GM21447 (cell line): Measurements from ENCODE around the gene DCTN5.
"Not testable (repeated sequence)": the region's sequence is repeated elsewhere in the genome, so short reads cannot be mapped to it uniquely, and the experiment has no call there.

Experiments
- ATAC-seq: cut with Tn5 transposase; IDR thresholded peaks from one replicate; pipeline ENCODE4 v1.9.1; 2021; ENCODE audit not compliant: unreplicated experiment

Gene DCTN5

GRCh38 chr16:23640931-23641765 lies at the start of gene DCTN5, which contains the start of gene PALB2:
DCTN5 (plus strand) TSS chr16:23641466; CDS start chr16:23641543, 77 bp downstream.
PALB2 (minus strand) TSS chr16:23641310; CDS start chr16:23641157, 153 bp downstream.
- peak; percentile 96 for ATAC-seq

GRCh38 chr16:23594186-23594585 lies 47.1 kb upstream of the DCTN5 start:
- no peak for ATAC-seq

DNA sequence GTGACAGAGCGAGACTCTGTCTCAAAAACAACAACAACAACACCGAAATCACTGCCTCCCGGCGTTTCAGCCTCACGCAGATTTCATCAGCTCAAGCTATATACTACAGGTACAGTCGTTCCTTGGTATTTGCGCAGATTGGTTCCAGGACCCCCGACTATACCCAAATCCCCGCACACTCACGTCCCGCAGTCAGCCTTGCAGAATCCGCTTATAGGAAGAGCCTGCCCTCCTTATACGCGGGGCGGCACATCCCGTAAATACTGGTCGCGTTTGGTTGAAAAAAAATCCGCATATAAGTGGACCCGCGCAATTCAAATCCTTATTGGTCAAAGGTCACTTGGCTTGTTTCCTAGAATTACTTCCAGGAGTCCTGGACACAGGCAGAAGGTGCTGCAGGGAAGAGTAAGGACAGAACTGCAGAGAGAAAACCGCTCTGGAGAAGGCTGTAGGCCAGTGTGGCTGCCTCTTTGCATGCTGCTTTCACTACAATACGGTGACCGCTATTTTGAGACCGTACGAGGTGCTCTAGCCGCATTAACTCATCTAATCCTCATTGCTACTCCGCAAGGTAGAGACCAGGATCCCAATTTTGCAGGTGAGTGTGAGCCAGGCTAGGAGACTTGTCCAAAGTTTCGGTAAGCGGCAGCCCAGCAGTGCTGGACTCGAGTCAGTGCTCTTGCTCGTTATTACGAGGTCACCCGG lies 45.9 kb upstream of the DCTN5 start:
- peak; percentile 10 for ATAC-seq

- peak; percentile 77 for ATAC-seq
Measured at GRCh38 chr16:23595951-23596720, 45.1 kb upstream of the DCTN5 start, which contains the start of gene NDUFAB1. NDUFAB1 (minus strand) TSS chr16:23596316; CDS start chr16:23596290, 26 bp downstream.

GRCh38 chr16:23597003-23597756 lies 44.1 kb upstream of the DCTN5 start:
- ATAC-seq, result no peak

DNA sequence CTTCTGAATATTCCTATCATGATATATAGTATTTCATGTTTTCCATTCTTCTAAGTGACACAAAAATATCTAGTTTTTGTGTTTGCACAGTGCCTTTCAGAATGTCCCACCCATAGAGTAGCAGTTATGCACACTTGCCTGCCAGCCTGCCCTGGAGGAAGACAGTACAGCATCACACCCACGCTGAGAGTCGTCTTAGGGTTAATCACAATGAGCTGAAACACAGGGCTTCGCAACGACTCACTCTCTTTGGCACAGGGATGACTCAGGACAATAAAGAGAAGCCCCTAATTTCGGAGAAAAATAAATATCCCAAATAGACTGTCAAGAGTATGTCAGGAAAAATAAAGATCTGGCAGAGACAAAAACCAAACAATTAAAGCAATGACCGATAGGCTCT lies 33.5 kb upstream of the DCTN5 start:
- no peak for ATAC-seq

DNA sequence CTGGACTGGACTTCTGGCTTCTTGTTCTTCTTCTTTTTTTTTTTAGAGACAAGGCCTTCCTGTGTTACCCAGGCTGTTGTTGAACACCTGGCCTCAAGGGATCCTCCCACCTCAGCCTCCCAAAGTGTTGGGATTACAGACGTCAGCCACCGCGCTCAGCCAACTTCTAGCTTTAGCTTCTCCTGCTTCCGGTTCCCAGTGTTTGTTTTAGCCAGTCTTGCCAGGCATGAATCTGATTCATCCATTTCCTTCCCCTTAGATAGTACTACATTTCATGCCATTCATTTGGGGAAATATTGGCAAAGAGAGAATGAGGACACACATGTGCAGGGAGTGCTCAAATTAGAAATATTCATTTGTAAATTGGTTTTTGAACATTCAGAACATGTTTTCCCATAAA lies 33.1 kb upstream of the DCTN5 start:
- no peak for ATAC-seq

- ATAC-seq, result no peak
Measured at GRCh38 chr16:23609929-23610328, 31.3 kb upstream of the DCTN5 start.

GRCh38 chr16:23610905-23611304 lies 30.4 kb upstream of the DCTN5 start:
- not testable (repeated sequence) for ATAC-seq

DNA sequence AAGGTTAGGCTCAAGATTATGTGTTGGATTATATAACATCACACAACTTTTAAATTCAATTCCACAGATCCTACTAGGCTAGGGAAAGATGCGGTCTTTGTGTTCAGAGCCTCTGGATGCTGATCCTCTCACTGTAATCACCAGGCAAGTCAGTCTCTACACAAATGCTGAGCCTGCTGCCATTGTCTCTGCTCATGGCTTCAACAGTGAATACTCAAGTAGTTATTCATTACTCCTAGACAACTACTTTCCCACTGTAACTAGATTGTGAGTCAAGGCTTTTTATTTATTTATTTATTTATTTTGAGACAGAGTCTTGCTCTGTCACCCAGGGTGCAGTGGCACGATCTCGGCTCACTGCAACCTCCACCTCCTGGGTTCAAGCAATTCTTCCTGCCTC lies 29.3 kb upstream of the DCTN5 start:
- no peak for ATAC-seq

DNA sequence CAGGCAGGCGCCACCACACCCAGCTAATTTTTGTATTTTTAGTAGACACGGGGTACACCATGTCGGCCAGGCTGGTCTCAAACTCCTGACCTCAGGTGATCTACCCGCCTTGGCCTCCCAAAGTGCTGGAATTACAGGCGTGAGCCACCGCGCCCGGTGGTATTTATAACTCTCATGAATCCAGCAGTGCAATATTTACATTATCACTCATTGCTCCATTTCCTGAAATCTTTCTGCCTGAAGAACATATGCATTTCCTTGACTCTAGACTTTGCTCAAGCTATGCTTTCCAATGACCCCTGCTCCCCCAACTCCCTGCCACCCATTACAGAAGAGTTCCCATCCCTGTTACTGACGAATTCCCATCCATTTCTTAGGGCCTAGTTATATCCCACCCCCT lies 25.5 kb upstream of the DCTN5 start:
- no peak for ATAC-seq

DNA sequence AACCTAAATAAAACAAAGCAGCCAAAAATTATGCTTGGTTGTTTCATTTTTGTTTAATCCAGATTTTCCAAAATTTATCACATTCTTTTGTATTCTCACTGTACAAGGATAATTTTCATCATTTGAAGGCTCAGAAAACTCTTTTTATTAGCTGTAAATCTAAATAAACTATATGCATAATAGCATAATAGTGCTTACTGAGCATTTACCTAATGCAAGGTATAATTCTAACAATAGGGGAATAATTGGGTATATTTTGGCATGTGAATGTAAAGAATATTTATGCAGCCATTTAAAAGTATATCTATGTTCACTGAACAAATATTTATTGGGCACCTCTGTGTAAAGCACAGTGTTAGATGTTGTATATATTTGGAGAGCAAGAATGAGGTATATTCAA lies 17.2 kb upstream of the DCTN5 start:
- no peak for ATAC-seq

DNA sequence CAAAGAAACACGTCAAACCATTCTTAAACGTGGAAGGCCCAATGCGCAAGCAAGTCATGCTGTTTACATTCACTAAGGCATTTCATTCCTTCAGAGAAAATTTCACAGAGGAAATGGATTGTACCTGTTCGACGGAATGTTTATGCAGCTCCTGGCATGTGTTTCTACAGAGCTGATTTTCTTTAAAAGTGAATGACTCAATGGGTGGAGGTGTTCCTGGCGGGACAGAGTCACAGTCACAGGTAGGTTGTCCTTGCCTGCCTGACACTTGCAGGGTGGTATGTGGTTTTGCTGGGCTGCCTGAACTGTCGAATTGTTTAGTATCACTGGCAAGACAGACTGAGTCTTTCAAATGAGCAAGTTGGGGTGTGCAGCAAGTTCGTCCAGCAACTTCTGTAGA lies 11.8 kb upstream of the DCTN5 start:
- ATAC-seq, result no peak

- ATAC-seq, result not testable (repeated sequence)
Measured at GRCh38 chr16:23631874-23632273, 9.4 kb upstream of the DCTN5 start.

GRCh38 chr16:23634461-23635036 lies 6.7 kb upstream of the DCTN5 start:
- ATAC-seq, result no peak

DNA sequence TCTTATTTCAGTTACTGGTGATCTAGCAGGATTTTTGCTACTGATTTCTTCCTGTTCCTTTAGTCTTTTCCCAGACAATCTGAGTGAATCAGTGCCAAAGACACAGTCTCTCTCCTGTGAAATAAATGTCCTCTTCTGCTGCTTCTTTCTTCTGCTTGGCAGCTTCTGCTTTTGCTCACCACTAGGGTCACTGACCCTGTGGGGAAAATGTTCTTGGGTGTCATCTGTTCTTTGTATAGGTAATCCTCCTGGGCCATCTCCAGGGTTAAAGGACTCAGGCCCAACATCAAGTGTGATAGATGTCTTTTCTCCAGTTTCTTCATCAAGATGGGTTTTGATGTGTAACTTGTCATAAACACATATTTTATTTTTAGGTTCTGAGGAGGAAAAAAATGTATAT lies 5.3 kb upstream of the DCTN5 start:
- ATAC-seq, result no peak

DNA sequence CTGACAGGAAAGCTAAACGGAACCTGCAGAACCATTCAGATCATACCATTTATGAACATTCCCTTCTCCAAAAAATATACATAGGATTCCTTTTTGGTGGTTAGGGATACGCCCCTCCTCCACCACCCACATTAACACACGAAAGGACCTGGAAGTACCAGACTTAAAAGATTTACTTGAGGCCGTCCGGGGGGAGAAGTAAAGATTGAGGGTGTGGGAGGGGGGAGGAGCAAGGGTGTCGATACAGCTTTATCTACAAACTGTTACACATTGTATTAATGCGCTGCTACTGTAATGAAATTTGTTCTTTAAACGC lies 693 bp upstream of the DCTN5 start:
- ATAC-seq, result no peak

DNA sequence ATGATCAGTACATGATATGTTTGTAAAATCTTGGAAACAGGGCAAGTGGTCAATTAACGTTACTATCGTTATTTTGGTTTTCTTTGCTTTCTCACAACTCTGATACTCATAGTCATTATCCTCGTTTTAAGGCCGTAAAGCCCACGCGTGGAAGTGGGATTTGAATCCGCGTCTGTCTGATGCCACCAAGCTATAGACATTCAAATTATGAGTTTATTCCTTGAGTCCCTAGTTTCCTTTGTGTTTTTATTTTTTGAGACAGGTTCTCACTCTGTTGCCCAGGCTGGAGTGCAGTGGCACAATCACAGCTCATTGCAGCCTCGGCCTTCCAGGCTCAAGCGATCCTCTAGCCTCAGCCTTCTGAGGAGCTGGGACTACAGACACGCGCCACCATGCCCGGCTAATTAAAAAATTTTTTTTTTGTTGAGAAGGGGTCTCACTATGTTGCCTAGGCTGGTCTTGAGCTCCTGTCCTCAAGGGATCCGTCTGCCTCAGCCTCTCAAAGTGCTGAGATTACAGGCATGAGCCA lies 1.0 kb downstream of the DCTN5 start:
- no peak for ATAC-seq

DNA sequence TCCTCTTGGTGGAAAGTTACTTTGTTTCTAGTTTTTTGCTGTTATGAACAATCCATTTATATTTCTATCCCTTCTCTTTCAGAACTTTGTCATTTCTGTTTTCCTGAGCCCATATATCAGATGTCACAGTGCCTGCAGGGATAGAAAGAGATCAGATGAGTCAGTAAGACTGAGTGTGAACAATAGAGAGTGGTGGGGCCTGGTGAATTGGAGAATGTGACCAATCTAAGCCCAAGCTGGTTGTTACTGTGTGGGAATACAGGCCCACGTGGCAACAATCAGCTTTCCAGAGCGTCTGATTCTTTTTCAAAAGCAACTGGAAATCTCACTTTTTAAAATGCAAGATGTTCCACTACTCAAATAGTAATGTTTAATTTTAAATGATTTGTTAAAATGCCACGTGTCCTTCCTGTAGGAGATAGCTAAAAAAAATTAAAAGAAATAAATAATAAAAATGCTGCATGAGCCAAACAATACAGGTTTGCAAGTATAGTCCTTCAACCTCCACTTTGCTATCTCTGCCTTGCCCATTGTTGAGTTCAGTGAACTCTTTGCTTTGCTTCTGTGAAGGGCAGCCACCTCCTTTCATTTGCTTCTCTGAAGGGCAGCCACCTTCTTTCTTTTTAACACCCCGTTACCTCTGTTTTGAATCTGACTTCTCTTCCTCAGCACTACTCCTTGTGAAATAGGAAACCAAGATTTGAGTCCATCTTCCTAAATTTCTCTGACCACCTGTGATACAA lies 9.6 kb downstream of the DCTN5 start:
- ATAC-seq, result no peak
